ENCODE measurements around the gene NLK.
"Not testable (repeated sequence)": the region's sequence is repeated elsewhere in the genome, so short reads cannot be mapped to it uniquely, and the experiment has no call there.

- TF ChIP-seq CTCF (IDR thresholded peaks at IDR 0.05; ENCODE audit: insufficient read depth, low read length, poor library complexity, severe bottlenecking); EZH2phosphoT487 (conservative IDR thresholded peaks at IDR 0.05; ENCODE audit: low read length): not testable (repeated sequence)
These were observed 144.0 kb downstream of the NLK start for GRCh38 chr17:28186472-28186871.

Data from SU-DHL-6 (cell line).